ENCODE results near the gene ADAMTS8.

Gene ADAMTS8

DNA sequence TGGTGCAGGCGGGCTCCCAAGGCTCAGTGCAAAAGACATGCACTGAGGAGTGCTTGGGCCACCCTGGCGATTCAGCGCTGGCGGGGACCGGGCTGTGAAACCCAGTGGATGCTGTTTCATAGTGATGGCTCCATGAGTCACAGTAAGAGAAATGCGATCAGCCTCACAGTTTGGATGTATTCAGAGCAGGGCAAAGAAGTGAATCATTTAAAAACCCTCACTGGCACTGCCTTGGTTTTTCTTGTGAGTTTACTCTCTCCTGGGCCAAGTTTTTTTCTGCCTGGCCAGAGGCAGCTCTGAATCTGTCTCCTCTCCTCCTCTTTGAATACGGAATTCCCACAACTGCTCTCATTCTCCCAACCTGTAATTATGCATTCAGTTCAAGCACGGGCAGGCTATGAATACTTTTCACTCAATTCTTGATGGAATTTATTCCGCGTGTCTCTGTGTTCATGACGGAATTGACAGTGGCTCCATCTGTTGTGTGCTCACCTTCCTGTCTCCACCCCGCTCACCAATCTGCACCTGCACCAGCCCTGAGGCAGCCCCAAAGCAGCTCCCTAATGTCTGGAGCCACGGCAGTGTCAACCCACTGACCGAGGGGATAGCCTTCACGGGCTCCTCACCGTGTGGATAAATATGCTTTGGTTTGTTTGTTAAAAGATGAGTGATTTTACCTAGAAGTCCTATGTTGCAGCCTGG is 14.9 kb downstream of the ADAMTS8 start:
- TF ChIP-seq FOXP2 (optimal IDR thresholded peaks at IDR 0.05; ENCODE audit: borderline replicate concordance, extremely low read depth, extremely low read length, insufficient read depth) (no peak), SIN3A (IDR thresholded peaks at IDR 0.05; ENCODE audit: borderline replicate concordance, insufficient read depth, low read length) (no peak), TAF1 (IDR thresholded peaks at IDR 0.05; ENCODE audit: borderline replicate concordance, insufficient read depth, low read length) (no peak), POLR2AphosphoS5 (IDR thresholded peaks at IDR 0.05; ENCODE audit: low read depth, low read length) (no peak)
- TF ChIP-seq, protein P1, sequence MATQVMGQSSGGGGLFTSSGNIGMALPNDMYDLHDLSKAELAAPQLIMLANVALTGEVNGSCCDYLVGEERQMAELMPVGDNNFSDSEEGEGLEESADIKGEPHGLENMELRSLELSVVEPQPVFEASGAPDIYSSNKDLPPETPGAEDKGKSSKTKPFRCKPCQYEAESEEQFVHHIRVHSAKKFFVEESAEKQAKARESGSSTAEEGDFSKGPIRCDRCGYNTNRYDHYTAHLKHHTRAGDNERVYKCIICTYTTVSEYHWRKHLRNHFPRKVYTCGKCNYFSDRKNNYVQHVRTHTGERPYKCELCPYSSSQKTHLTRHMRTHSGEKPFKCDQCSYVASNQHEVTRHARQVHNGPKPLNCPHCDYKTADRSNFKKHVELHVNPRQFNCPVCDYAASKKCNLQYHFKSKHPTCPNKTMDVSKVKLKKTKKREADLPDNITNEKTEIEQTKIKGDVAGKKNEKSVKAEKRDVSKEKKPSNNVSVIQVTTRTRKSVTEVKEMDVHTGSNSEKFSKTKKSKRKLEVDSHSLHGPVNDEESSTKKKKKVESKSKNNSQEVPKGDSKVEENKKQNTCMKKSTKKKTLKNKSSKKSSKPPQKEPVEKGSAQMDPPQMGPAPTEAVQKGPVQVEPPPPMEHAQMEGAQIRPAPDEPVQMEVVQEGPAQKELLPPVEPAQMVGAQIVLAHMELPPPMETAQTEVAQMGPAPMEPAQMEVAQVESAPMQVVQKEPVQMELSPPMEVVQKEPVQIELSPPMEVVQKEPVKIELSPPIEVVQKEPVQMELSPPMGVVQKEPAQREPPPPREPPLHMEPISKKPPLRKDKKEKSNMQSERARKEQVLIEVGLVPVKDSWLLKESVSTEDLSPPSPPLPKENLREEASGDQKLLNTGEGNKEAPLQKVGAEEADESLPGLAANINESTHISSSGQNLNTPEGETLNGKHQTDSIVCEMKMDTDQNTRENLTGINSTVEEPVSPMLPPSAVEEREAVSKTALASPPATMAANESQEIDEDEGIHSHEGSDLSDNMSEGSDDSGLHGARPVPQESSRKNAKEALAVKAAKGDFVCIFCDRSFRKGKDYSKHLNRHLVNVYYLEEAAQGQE (IDR thresholded peaks at IDR 0.05; ENCODE audit: insufficient read depth in 1 of 2, low read depth in 2 of 2, low read length in 2 of 2), result no peak

DNA sequence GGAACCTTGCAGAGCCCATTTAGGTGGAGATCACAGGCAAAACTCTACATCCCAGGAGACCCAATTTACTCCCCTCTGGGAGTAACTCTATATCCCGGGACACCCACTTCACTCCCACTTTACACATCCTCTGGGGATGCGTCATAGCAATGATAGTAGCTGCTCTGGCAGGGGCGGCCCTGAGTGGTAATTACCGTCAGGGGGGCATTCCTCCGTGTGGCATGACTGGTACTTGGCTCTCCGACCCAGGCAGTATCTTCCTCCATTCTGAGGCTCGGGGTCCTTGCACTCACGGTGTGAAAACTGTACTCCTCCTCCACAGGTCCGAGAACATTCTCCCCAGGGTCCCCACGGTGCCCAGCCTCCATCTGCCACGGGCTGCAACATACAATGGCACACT is 17.2 kb downstream of the ADAMTS8 start:
- TF ChIP-seq SIN3A (IDR thresholded peaks at IDR 0.05; ENCODE audit: borderline replicate concordance, insufficient read depth, low read length) (no peak), POLR2AphosphoS5 (IDR thresholded peaks at IDR 0.05; ENCODE audit: low read depth, low read length) (no peak), TAF1 (IDR thresholded peaks at IDR 0.05; ENCODE audit: borderline replicate concordance, insufficient read depth, low read length) (no peak), FOXP2 (optimal IDR thresholded peaks at IDR 0.05; ENCODE audit: borderline replicate concordance, extremely low read depth, extremely low read length, insufficient read depth) (no peak)
- TF ChIP-seq, protein P1 (IDR thresholded peaks at IDR 0.05; ENCODE audit: insufficient read depth in 1 of 2, low read depth in 2 of 2, low read length in 2 of 2), result no peak

DNA sequence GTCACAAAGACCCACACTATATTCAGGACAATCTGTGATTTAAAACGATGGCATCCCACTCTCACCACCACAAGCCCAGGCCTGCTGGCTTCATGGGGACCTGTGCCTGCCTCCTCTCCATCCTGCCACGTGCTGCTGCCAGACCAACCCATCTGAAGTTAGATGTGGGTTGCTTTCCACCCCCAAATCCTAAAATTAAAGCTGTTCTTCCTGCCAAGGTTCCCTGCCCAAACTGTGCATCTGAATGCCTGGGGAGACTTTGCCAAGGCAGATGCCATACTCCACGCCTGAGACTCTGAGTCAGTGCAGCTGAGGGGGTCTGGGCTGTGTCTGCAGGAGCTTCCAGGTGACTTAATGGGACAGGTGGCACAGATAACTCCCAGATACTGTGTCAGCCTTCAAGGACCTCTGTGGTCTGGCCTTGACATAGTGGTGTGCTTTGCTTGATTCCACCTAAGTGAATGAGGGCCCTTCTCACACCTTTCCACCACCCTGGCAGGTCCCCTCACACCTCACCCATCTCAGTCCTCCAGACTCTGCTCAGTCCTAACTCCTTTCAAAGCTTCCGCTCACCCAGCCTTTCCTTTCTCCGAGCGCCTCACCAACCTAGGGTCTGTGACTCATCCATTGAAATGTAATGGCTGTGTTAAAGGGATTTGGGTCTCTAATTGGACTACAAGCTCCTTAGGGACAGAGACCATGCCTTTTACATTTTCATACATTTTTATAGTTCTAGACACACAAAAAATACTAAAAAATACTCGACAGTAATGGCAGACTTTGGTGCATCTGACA is 18.6 kb downstream of the ADAMTS8 start:
- no peak for TF ChIP-seq FOXP2 (optimal IDR thresholded peaks at IDR 0.05; ENCODE audit: borderline replicate concordance, extremely low read depth, extremely low read length, insufficient read depth)
- no peak for TF ChIP-seq SIN3A (IDR thresholded peaks at IDR 0.05; ENCODE audit: borderline replicate concordance, insufficient read depth, low read length)
- no peak for TF ChIP-seq POLR2AphosphoS5 (IDR thresholded peaks at IDR 0.05; ENCODE audit: low read depth, low read length)
- TF ChIP-seq, protein P1 (IDR thresholded peaks at IDR 0.05; ENCODE audit: insufficient read depth in 1 of 2, low read depth in 2 of 2, low read length in 2 of 2), result no peak
- TF ChIP-seq TAF1 (IDR thresholded peaks at IDR 0.05; ENCODE audit: borderline replicate concordance, insufficient read depth, low read length), result no peak

DNA sequence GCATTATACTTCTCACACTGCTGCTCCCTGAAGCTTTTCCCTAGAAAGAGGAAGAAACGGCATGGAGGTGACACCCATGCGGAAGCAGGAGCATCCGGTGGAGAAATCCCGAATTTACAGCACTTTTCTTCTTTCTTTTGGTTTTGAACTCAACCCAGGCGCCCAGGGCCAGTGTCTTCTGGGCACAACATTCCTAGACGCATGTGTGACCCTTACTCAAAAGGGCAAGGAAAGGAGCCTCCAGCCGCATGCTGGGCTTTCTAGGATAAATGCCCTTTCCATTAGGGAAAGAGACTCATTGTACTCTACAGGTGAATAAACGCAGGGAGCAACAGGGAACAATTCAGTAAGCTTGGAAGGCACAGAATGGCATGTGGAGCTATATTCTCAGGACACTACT is 19.5 kb downstream of the ADAMTS8 start:
- TF ChIP-seq, protein P1 (IDR thresholded peaks at IDR 0.05; ENCODE audit: insufficient read depth in 1 of 2, low read depth in 2 of 2, low read length in 2 of 2), result no peak
- no peak for TF ChIP-seq FOXP2 (optimal IDR thresholded peaks at IDR 0.05; ENCODE audit: borderline replicate concordance, extremely low read depth, extremely low read length, insufficient read depth)
- TF ChIP-seq POLR2AphosphoS5 (IDR thresholded peaks at IDR 0.05; ENCODE audit: low read depth, low read length), result no peak
- TF ChIP-seq SIN3A (IDR thresholded peaks at IDR 0.05; ENCODE audit: borderline replicate concordance, insufficient read depth, low read length), result no peak
- no peak for TF ChIP-seq TAF1 (IDR thresholded peaks at IDR 0.05; ENCODE audit: borderline replicate concordance, insufficient read depth, low read length)

All from PFSK-1 (cell line).